WI38 (cell line): ENCODE data around the gene EPHB4.

Experiments
- H3K4me3 ChIP-seq: 2 replicates; pipeline ENCODE4 v1.5.1; 2011; ENCODE audit warnings: low read depth, mild to moderate bottlenecking, control low read depth, low read length
- CTCF ChIP-seq: IDR thresholded peaks from 2 replicates; pipeline ENCODE4 v1.5.1; 2012; ENCODE audit warnings: low read depth, mild to moderate bottlenecking, control low read depth, low read length

The EPHB4 gene

GRCh38 chr7:100867040-100867775 is 39.9 kb upstream of the EPHB4 start, which contains the start of gene TRIP6:
Gene TRIP6, plus strand, starts transcription at chr7:100867387. Its CDS starts 111 bp downstream, at chr7:100867498.
- TF ChIP-seq CTCF: no peak
- peak within 1 kb of the TSS; percentile 98 for H3K4me3 ChIP-seq

GRCh38 chr7:100866729-100867039 is 39.4 kb upstream of the EPHB4 start:
- TF ChIP-seq CTCF: no peak
- H3K4me3 ChIP-seq: peak overlapping the region; percentile 98

GRCh38 chr7:100865938-100866728 is 38.8 kb upstream of the EPHB4 start:
- no peak for TF ChIP-seq CTCF
- H3K4me3 ChIP-seq: no peak overlapping the region

GRCh38 chr7:100865372-100865911 is 38.1 kb upstream of the EPHB4 start:
- no peak for TF ChIP-seq CTCF

GRCh38 chr7:100864263-100864845 is 37.0 kb upstream of the EPHB4 start:
- no peak overlapping the region for H3K4me3 ChIP-seq
- no peak for TF ChIP-seq CTCF

More at GRCh38 chr7:100865372-100865911, 38.1 kb upstream of the EPHB4 start:
- no peak overlapping the region for H3K4me3 ChIP-seq

GRCh38 chr7:100863406-100863950 is 36.2 kb upstream of the EPHB4 start:
- TF ChIP-seq CTCF: no peak
- no peak overlapping the region for H3K4me3 ChIP-seq
